Vagina (tissue), 2 donors: ENCODE results near the gene KICS2.

Experiments used
- CTCF ChIP-seq, 3 experiments: fragments of 450-650 bp in 2 of 3; fragments of 200-600 bp in 1 of 3; sonication (generic) in 1 of 3; IDR thresholded peaks; one replicate each; pipeline ENCODE4 v1.5.1; 2017 to 2019; ENCODE audit warnings: antibody characterized with exemption in 3 of 3, mild to moderate bottlenecking in 2 of 3, moderate library complexity in 2 of 3
- POLR2A ChIP-seq, 2 donors: fragments of 450-650 bp; IDR thresholded peaks; one replicate each; pipeline ENCODE4 v1.6.1; 2017; ENCODE audit warnings: antibody characterized with exemption in 2 of 2, mild to moderate bottlenecking in 2 of 2, moderate library complexity in 2 of 2

- TF ChIP-seq CTCF (IDR thresholded peaks at IDR 0.05) (no peak), POLR2A (IDR thresholded peaks at IDR 0.05) (no peak)
Observed at GRCh38 chr12:64240781-64241180, 18.7 kb upstream of the KICS2 start.
